ENCODE measurements around the gene SHISA2.

The SHISA2 gene

GRCh38 chr13:26052337-26052736 is 521 bp upstream of the SHISA2 start:
- Histone ChIP-seq H3K4me2 (peak overlapping the region; percentile 80 to 92 (median 87)), H3K9me3 (replicated peaks in 1 of 11) (peaks cover 8 to 22% (median 18%) of the 10 kb centered on the region in 11 experiments; a peak in 19 of 22 replicates), H3K27me3 (peaks cover 21 to 39% (median 28%) of the 10 kb centered on the region in 11 experiments), H3K27ac (no peak overlapping the region), H4K20me1 (peaks cover 0 to 13% (median 0%) of the 10 kb centered on the region in 11 experiments; a peak in 4 of 22 replicates), H3K36me3 (no peaks in the 10 kb centered on the region), H3K4me1 (peaks cover 8 to 39% (median 29%) of the 10 kb centered on the region in 10 experiments; a peak in 16 of 20 replicates), H3K9ac (peak overlapping the region in 9 of 11 experiments; percentile 29 to 79 (median 67); a peak in 9 of 22 replicates), H3K4me3 (peak overlapping the region; percentile 48 to 70 (median 65); a peak in 19 of 20 replicates)
- TF ChIP-seq Cebpa-rat (IDR thresholded peaks at IDR 0.05): no peak

- Histone ChIP-seq H3K4me3 (peak overlapping the region; percentile 48 to 70 (median 65)), H3K4me2 (peak overlapping the region; percentile 80 to 92 (median 87)), H3K27ac (peak overlapping the region in 8 of 11 experiments; percentile 11 to 60 (median 34); a peak in 5 of 22 replicates), H3K36me3 (no peaks in the 10 kb centered on the region), H3K4me1 (peaks cover 8 to 39% (median 29%) of the 10 kb centered on the region in 10 experiments; a peak in 16 of 20 replicates), H3K9me3 (replicated peaks in 1 of 11) (peaks cover 8 to 22% (median 18%) of the 10 kb centered on the region in 11 experiments; a peak in 19 of 22 replicates), H3K27me3 (peaks cover 21 to 39% (median 28%) of the 10 kb centered on the region in 11 experiments), H3K9ac (peak overlapping the region; percentile 29 to 79 (median 66); a peak in 20 of 22 replicates), H4K20me1 (peaks cover 0 to 13% (median 0%) of the 10 kb centered on the region in 11 experiments; a peak in 4 of 22 replicates)
- TF ChIP-seq Cebpa-rat (IDR thresholded peaks at IDR 0.05): no peak
Measured at GRCh38 chr13:26051231-26051656, 572 bp downstream of the SHISA2 start.

- peaks cover 21 to 39% (median 28%) of the 10 kb centered on the region in 11 experiments for H3K27me3 ChIP-seq
- TF ChIP-seq Cebpa-rat (IDR thresholded peaks at IDR 0.05): no peak
Measured at GRCh38 chr13:26050568-26051230, 1.1 kb downstream of the SHISA2 start.

GRCh38 chr13:26048741-26049140 is 3.1 kb downstream of the SHISA2 start:
- H3K36me3 ChIP-seq: 0 out of 22 replicates have a peak, but pooled peaks cover 0 to 3% (median 0%) of the 10 kb centered on the region in 11 experiments
- H3K27me3 ChIP-seq: peaks cover 21 to 39% (median 28%) of the 10 kb centered on the region in 11 experiments
- peak overlapping the region in 6 of 11 experiments; percentile 14 to 92 (median 85); a peak in 9 of 22 replicates for H3K4me2 ChIP-seq
- H3K9me3 ChIP-seq (replicated peaks in 1 of 11): peaks cover 8 to 22% (median 18%) of the 10 kb centered on the region in 11 experiments; a peak in 19 of 22 replicates
- peaks cover 8 to 39% (median 29%) of the 10 kb centered on the region in 10 experiments; a peak in 16 of 20 replicates for H3K4me1 ChIP-seq
- peak overlapping the region in 1 of 10 experiments; percentile 67; a peak in 2 of 20 replicates for H3K4me3 ChIP-seq
- TF ChIP-seq Cebpa-rat (IDR thresholded peaks at IDR 0.05): no peak
- H4K20me1 ChIP-seq: peaks cover 0 to 13% (median 0%) of the 10 kb centered on the region in 11 experiments; a peak in 4 of 22 replicates
- H3K27ac ChIP-seq: no peak overlapping the region
- H3K9ac ChIP-seq: no peak overlapping the region

More at GRCh38 chr13:26050568-26051230, 1.1 kb downstream of the SHISA2 start:
- H3K27ac ChIP-seq: no peak overlapping the region
- H3K36me3 ChIP-seq: no peaks in the 10 kb centered on the region
- peaks cover 0 to 13% (median 0%) of the 10 kb centered on the region in 11 experiments; a peak in 4 of 22 replicates for H4K20me1 ChIP-seq
- H3K4me3 ChIP-seq: peak overlapping the region; percentile 48 to 70 (median 65)
- peak overlapping the region in 7 of 11 experiments; percentile 62 to 79 (median 69); a peak in 9 of 22 replicates for H3K9ac ChIP-seq
- H3K9me3 ChIP-seq (replicated peaks in 1 of 11): peaks cover 8 to 22% (median 18%) of the 10 kb centered on the region in 11 experiments; a peak in 19 of 22 replicates
- peaks cover 8 to 39% (median 29%) of the 10 kb centered on the region in 10 experiments; a peak in 16 of 20 replicates for H3K4me1 ChIP-seq
- peak overlapping the region; percentile 80 to 92 (median 87) for H3K4me2 ChIP-seq

- H3K4me2 ChIP-seq: no peak overlapping the region; a peak in 1 of 22 replicates
Measured at GRCh38 chr13:26047040-26047439, 4.8 kb downstream of the SHISA2 start.

GRCh38 chr13:26046639-26047038 is 5.2 kb downstream of the SHISA2 start:
- Histone ChIP-seq H3K9me3 (replicated peaks in 1 of 11) (peaks cover 8 to 18% (median 15%) of the 10 kb centered on the region in 11 experiments; a peak in 19 of 22 replicates), H4K20me1 (peaks cover 0 to 13% (median 0%) of the 10 kb centered on the region in 11 experiments; a peak in 4 of 22 replicates), H3K36me3 (0 out of 22 replicates have a peak, but pooled peaks cover 0 to 3% (median 0%) of the 10 kb centered on the region in 11 experiments), H3K4me3 (no peak overlapping the region), H3K4me2 (no peak overlapping the region), H3K4me1 (peaks cover 8 to 30% (median 19%) of the 10 kb centered on the region in 10 experiments; a peak in 15 of 20 replicates), H3K27me3 (peaks cover 21 to 33% (median 28%) of the 10 kb centered on the region in 11 experiments), H3K9ac (no peak overlapping the region), H3K27ac (no peak overlapping the region)
- no peak for TF ChIP-seq Cebpa-rat (IDR thresholded peaks at IDR 0.05)

More at GRCh38 chr13:26047040-26047439, 4.8 kb downstream of the SHISA2 start:
- H3K27me3 ChIP-seq: peaks cover 21 to 33% (median 28%) of the 10 kb centered on the region in 11 experiments
- peaks cover 0 to 13% (median 0%) of the 10 kb centered on the region in 11 experiments; a peak in 4 of 22 replicates for H4K20me1 ChIP-seq
- H3K27ac ChIP-seq: no peak overlapping the region
- 0 out of 22 replicates have a peak, but pooled peaks cover 0 to 3% (median 0%) of the 10 kb centered on the region in 11 experiments for H3K36me3 ChIP-seq
- peaks cover 8 to 30% (median 19%) of the 10 kb centered on the region in 10 experiments; a peak in 15 of 20 replicates for H3K4me1 ChIP-seq
- no peak overlapping the region for H3K9ac ChIP-seq
- no peak overlapping the region for H3K4me3 ChIP-seq
- TF ChIP-seq Cebpa-rat (IDR thresholded peaks at IDR 0.05): no peak
- peaks cover 8 to 22% (median 18%) of the 10 kb centered on the region in 11 experiments; a peak in 19 of 22 replicates for H3K9me3 ChIP-seq (replicated peaks in 1 of 11)

- no peak overlapping the region for H3K27ac ChIP-seq
Measured at GRCh38 chr13:26045142-26045541, 6.7 kb downstream of the SHISA2 start.

GRCh38 chr13:26042785-26043184 is 9.0 kb downstream of the SHISA2 start:
- no peaks in the 10 kb centered on the region for H3K9me3 ChIP-seq (replicated peaks in 1 of 11)
- H3K36me3 ChIP-seq: 0 out of 22 replicates have a peak, but pooled peaks cover 0 to 3% (median 0%) of the 10 kb centered on the region in 11 experiments
- H3K4me1 ChIP-seq: no peaks in the 10 kb centered on the region
- H3K9ac ChIP-seq: no peak overlapping the region
- no peaks in the 10 kb centered on the region for H3K27me3 ChIP-seq
- H3K4me3 ChIP-seq: no peak overlapping the region
- no peaks in the 10 kb centered on the region for H4K20me1 ChIP-seq
- TF ChIP-seq Cebpa-rat (IDR thresholded peaks at IDR 0.05): no peak
- H3K4me2 ChIP-seq: no peak overlapping the region
- H3K27ac ChIP-seq: no peak overlapping the region

More at GRCh38 chr13:26045142-26045541, 6.7 kb downstream of the SHISA2 start:
- no peak overlapping the region for H3K4me3 ChIP-seq
- peaks cover 10 to 19% (median 14%) of the 10 kb centered on the region in 11 experiments for H3K27me3 ChIP-seq
- no peak overlapping the region for H3K9ac ChIP-seq
- H3K9me3 ChIP-seq (replicated peaks in 1 of 11): peaks cover 0 to 3% (median under 1%) of the 10 kb centered on the region in 11 experiments; a peak in 12 of 22 replicates
- no peak overlapping the region for H3K4me2 ChIP-seq
- H3K36me3 ChIP-seq: 0 out of 22 replicates have a peak, but pooled peaks cover 0 to 3% (median 0%) of the 10 kb centered on the region in 11 experiments
- H4K20me1 ChIP-seq: peaks cover 0 to 6% (median 0%) of the 10 kb centered on the region in 11 experiments; a peak in 2 of 22 replicates
- TF ChIP-seq Cebpa-rat (IDR thresholded peaks at IDR 0.05): no peak
- H3K4me1 ChIP-seq: peaks cover 0 to 19% (median 9%) of the 10 kb centered on the region in 10 experiments; a peak in 14 of 20 replicates
